Measurements from ENCODE around the gene SAXO2.

SAXO2 gene

GRCh38 chr15:82301296-82302016 is 38.8 kb downstream of the SAXO2 start:
- TF ChIP-seq GATA2 (IDR thresholded peaks at IDR 0.05; ENCODE audit: low read depth, low read length) (no peak), GATA3 (IDR thresholded peaks at IDR 0.05; ENCODE audit: low read depth, low read length) (no peak)

GRCh38 chr15:82303956-82304777 is 41.5 kb downstream of the SAXO2 start:
- no peak for TF ChIP-seq GATA3 (IDR thresholded peaks at IDR 0.05; ENCODE audit: low read depth, low read length)
- TF ChIP-seq GATA2 (IDR thresholded peaks at IDR 0.05; ENCODE audit: low read depth, low read length), result no peak

- no peak for TF ChIP-seq GATA2 (IDR thresholded peaks at IDR 0.05; ENCODE audit: low read depth, low read length)
- TF ChIP-seq GATA3 (IDR thresholded peaks at IDR 0.05; ENCODE audit: low read depth, low read length), result no peak
Observed at GRCh38 chr15:82304778-82305090, 42.1 kb downstream of the SAXO2 start.

- no peak for TF ChIP-seq GATA3 (IDR thresholded peaks at IDR 0.05; ENCODE audit: low read depth, low read length)
- no peak for TF ChIP-seq GATA2 (IDR thresholded peaks at IDR 0.05; ENCODE audit: low read depth, low read length)
Observed at GRCh38 chr15:82305621-82306048, 43.0 kb downstream of the SAXO2 start.

GRCh38 chr15:82306791-82307713 is 44.4 kb downstream of the SAXO2 start:
- TF ChIP-seq GATA2 (IDR thresholded peaks at IDR 0.05; ENCODE audit: low read depth, low read length), result no peak

- TF ChIP-seq GATA2 (IDR thresholded peaks at IDR 0.05; ENCODE audit: low read depth, low read length), result no peak
- no peak for TF ChIP-seq GATA3 (IDR thresholded peaks at IDR 0.05; ENCODE audit: low read depth, low read length)
Observed at GRCh38 chr15:82307714-82308081, 45.1 kb downstream of the SAXO2 start.

- no peak for TF ChIP-seq GATA3 (IDR thresholded peaks at IDR 0.05; ENCODE audit: low read depth, low read length)
Observed at GRCh38 chr15:82309802-82310201, 47.2 kb downstream of the SAXO2 start.

GRCh38 chr15:82312586-82313349 is 50.1 kb downstream of the SAXO2 start:
- no peak for TF ChIP-seq GATA3 (IDR thresholded peaks at IDR 0.05; ENCODE audit: low read depth, low read length)
- no peak for TF ChIP-seq GATA2 (IDR thresholded peaks at IDR 0.05; ENCODE audit: low read depth, low read length)

- TF ChIP-seq GATA3 (IDR thresholded peaks at IDR 0.05; ENCODE audit: low read depth, low read length), result no peak
Observed at GRCh38 chr15:82313446-82313845, 50.8 kb downstream of the SAXO2 start.

GRCh38 chr15:82314769-82315518 is 52.3 kb downstream of the SAXO2 start:
- no peak for TF ChIP-seq GATA3 (IDR thresholded peaks at IDR 0.05; ENCODE audit: low read depth, low read length)
- no peak for TF ChIP-seq GATA2 (IDR thresholded peaks at IDR 0.05; ENCODE audit: low read depth, low read length)

- TF ChIP-seq GATA3 (IDR thresholded peaks at IDR 0.05; ENCODE audit: low read depth, low read length) (no peak), GATA2 (IDR thresholded peaks at IDR 0.05; ENCODE audit: low read depth, low read length) (no peak)
Observed at GRCh38 chr15:82315519-82316246, 53.1 kb downstream of the SAXO2 start.

- TF ChIP-seq GATA2 (IDR thresholded peaks at IDR 0.05; ENCODE audit: low read depth, low read length) (no peak), GATA3 (IDR thresholded peaks at IDR 0.05; ENCODE audit: low read depth, low read length) (no peak)
Observed at GRCh38 chr15:82317091-82317489, 54.5 kb downstream of the SAXO2 start.

Data from SH-SY5Y (cell line).